Right renal pelvis (tissue), 4 donors: ENCODE measurements around the gene CIAO2A. TPM values are rescaled to one million over a fixed set of nuclear protein-coding genes. Genes with fewer than 3 reads are reported as not detected.
"Not testable (repeated sequence)": the region's sequence is repeated elsewhere in the genome, so short reads cannot be mapped to it uniquely, and the experiment has no call there.

Experiments
- DNase-seq, 4 donors: peaks; one replicate each; pipeline ENCODE4 v3.0.0-alpha.2; 2013; ENCODE audit warnings: low read depth in 4 of 4, low spot score in 3 of 4, missing footprints in 1 of 4
- polyA plus RNA-seq, 4 donors: library from polyadenylated mRNA; unstranded; fragments of 120-200 nt; gene quantifications; one replicate each; pipeline ENCODE4 v1.2.1, GENCODE V29; 2013; ENCODE audit not compliant: insufficient read length in 4 of 4

Gene CIAO2A
- polyA plus RNA-seq, 4 donors: 91.3 to 111 (median 107) TPM

- DNase-seq: no peak
Observed at GRCh38 chr15:64112073-64112772, 18.6 kb upstream of the CIAO2A start.

- no peak for DNase-seq
Observed at GRCh38 chr15:64111679-64112050, 18.0 kb upstream of the CIAO2A start.

GRCh38 chr15:64110950-64111678 lies 17.5 kb upstream of the CIAO2A start:
- no peak for DNase-seq

- not testable (repeated sequence) for DNase-seq
Observed at GRCh38 chr15:64110108-64110701, 16.6 kb upstream of the CIAO2A start.

- DNase-seq: no peak
Observed at GRCh38 chr15:64107337-64107736, 13.7 kb upstream of the CIAO2A start.

- DNase-seq: no peak
Observed at GRCh38 chr15:64105113-64105704, 11.6 kb upstream of the CIAO2A start.

GRCh38 chr15:64102497-64102896 lies 8.9 kb upstream of the CIAO2A start:
- DNase-seq: no peak

- no peak for DNase-seq
Observed at GRCh38 chr15:64100958-64101357, 7.3 kb upstream of the CIAO2A start.

GRCh38 chr15:64099379-64099778 lies 5.7 kb upstream of the CIAO2A start:
- no peak for DNase-seq

- DNase-seq: no peak
Observed at GRCh38 chr15:64096668-64097384, 3.2 kb upstream of the CIAO2A start.

- DNase-seq: peak; percentile 86 to 89 (median 88)
Observed at GRCh38 chr15:64095795-64096667, 2.4 kb upstream of the CIAO2A start, which contains the start of gene SNX1. SNX1 (plus strand) TSS chr15:64095982; CDS start chr15:64096014, 32 bp downstream.

GRCh38 chr15:64095431-64095794 lies 1.8 kb upstream of the CIAO2A start:
- no peak for DNase-seq

- peak in 2 of 4 donors; percentile 42 to 51 for DNase-seq
Observed at GRCh38 chr15:64092864-64093626, 593 bp downstream of the CIAO2A start.

- DNase-seq: no peak
Observed at GRCh38 chr15:64092075-64092820, 1.4 kb downstream of the CIAO2A start.

GRCh38 chr15:64090527-64090926 lies 3.1 kb downstream of the CIAO2A start:
- no peak for DNase-seq

- no peak for DNase-seq
Observed at GRCh38 chr15:64089543-64090280, 3.9 kb downstream of the CIAO2A start.

- no peak for DNase-seq
Observed at GRCh38 chr15:64082757-64083156, 10.9 kb downstream of the CIAO2A start.

GRCh38 chr15:64073496-64073895 lies 20.1 kb downstream of the CIAO2A start:
- not testable (repeated sequence) for DNase-seq
